ENCODE results near the gene RAB37.

RAB37 gene

GRCh38 chr17:74698069-74698468, 39.0 kb upstream of the RAB37 start:
- TF ChIP-seq POLR2AphosphoS5 (IDR thresholded peaks at IDR 0.05; ENCODE audit: low read depth), result no peak
- no peak for TF ChIP-seq SPI1 (IDR thresholded peaks at IDR 0.05; ENCODE audit: borderline replicate concordance, low read depth)
- TF ChIP-seq, protein P1, sequence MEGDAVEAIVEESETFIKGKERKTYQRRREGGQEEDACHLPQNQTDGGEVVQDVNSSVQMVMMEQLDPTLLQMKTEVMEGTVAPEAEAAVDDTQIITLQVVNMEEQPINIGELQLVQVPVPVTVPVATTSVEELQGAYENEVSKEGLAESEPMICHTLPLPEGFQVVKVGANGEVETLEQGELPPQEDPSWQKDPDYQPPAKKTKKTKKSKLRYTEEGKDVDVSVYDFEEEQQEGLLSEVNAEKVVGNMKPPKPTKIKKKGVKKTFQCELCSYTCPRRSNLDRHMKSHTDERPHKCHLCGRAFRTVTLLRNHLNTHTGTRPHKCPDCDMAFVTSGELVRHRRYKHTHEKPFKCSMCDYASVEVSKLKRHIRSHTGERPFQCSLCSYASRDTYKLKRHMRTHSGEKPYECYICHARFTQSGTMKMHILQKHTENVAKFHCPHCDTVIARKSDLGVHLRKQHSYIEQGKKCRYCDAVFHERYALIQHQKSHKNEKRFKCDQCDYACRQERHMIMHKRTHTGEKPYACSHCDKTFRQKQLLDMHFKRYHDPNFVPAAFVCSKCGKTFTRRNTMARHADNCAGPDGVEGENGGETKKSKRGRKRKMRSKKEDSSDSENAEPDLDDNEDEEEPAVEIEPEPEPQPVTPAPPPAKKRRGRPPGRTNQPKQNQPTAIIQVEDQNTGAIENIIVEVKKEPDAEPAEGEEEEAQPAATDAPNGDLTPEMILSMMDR (IDR thresholded peaks at IDR 0.05; ENCODE audit: insufficient read depth, low read length), result no peak
- TF ChIP-seq GABPA (IDR thresholded peaks at IDR 0.05; ENCODE audit: low read depth), result no peak
- TF ChIP-seq, protein P2, sequence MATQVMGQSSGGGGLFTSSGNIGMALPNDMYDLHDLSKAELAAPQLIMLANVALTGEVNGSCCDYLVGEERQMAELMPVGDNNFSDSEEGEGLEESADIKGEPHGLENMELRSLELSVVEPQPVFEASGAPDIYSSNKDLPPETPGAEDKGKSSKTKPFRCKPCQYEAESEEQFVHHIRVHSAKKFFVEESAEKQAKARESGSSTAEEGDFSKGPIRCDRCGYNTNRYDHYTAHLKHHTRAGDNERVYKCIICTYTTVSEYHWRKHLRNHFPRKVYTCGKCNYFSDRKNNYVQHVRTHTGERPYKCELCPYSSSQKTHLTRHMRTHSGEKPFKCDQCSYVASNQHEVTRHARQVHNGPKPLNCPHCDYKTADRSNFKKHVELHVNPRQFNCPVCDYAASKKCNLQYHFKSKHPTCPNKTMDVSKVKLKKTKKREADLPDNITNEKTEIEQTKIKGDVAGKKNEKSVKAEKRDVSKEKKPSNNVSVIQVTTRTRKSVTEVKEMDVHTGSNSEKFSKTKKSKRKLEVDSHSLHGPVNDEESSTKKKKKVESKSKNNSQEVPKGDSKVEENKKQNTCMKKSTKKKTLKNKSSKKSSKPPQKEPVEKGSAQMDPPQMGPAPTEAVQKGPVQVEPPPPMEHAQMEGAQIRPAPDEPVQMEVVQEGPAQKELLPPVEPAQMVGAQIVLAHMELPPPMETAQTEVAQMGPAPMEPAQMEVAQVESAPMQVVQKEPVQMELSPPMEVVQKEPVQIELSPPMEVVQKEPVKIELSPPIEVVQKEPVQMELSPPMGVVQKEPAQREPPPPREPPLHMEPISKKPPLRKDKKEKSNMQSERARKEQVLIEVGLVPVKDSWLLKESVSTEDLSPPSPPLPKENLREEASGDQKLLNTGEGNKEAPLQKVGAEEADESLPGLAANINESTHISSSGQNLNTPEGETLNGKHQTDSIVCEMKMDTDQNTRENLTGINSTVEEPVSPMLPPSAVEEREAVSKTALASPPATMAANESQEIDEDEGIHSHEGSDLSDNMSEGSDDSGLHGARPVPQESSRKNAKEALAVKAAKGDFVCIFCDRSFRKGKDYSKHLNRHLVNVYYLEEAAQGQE (IDR thresholded peaks at IDR 0.05; ENCODE audit: insufficient replicate concordance, low read depth), result no peak
- Histone ChIP-seq H3K27me3 (ENCODE audit: insufficient read depth, poor library complexity, severe bottlenecking) (no peaks in the 10 kb centered on the region), H3K4me3 (replicated peaks; ENCODE audit: insufficient read depth, low read length) (no peak overlapping the region), H3K27ac (replicated peaks) (no peak overlapping the region)
- DNase-seq (ENCODE audit: low read depth in 1 of 2, low spot score in 1 of 2), result no peak

- no peak for DNase-seq (ENCODE audit: low read depth in 1 of 2, low spot score in 1 of 2)
- Histone ChIP-seq H3K27me3 (ENCODE audit: insufficient read depth, poor library complexity, severe bottlenecking) (no peaks in the 10 kb centered on the region), H3K27ac (replicated peaks) (no peak overlapping the region), H3K4me3 (replicated peaks; ENCODE audit: insufficient read depth, low read length) (no peak overlapping the region)
- TF ChIP-seq, protein P2 (IDR thresholded peaks at IDR 0.05; ENCODE audit: insufficient replicate concordance, low read depth), result no peak
- TF ChIP-seq POLR2AphosphoS5 (IDR thresholded peaks at IDR 0.05; ENCODE audit: low read depth) (no peak), SPI1 (IDR thresholded peaks at IDR 0.05; ENCODE audit: borderline replicate concordance, low read depth) (no peak), GABPA (IDR thresholded peaks at IDR 0.05; ENCODE audit: low read depth) (no peak)
- TF ChIP-seq, protein P1 (IDR thresholded peaks at IDR 0.05; ENCODE audit: insufficient read depth, low read length), result no peak
These were observed 37.8 kb upstream of the RAB37 start for GRCh38 chr17:74699236-74699635.

DNA sequence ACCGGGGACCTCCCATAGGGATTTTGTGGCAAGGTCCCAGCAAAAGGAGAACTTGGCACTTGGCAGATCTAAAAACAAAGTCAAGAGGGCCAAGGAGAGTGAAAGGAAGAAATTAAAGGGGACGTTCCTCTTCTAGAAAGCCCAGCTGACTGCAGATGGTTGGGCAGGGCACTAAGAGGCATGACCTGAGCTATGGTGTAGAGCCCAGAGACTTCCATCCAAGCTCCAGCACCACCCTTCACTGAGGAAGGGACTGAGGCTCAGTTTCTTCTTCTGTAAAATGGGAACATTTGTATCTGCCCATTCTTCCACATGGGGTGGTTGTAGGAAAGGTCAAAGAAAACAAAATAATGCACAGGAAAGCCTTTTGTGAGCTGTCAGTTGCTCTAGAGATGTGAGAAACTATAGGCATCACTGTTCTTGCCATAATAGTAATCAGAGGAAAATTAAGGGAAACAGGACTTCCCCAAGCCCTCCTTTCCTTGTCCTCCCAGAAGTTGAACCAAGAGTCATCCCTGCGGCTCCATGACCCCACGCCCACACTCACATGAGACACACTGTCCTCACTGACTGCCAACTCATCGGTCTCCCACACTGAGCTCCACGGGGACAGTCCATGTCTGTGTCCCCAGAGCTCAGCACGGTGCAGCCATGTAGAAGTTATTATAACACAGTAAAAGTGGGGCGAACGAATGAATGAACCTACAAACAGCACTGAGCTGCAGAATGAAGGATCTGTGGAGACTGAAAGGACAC, 34.8 kb upstream of the RAB37 start:
- no peaks in the 10 kb centered on the region for H3K27me3 ChIP-seq (ENCODE audit: insufficient read depth, poor library complexity, severe bottlenecking)
- no peak overlapping the region for H3K27ac ChIP-seq (replicated peaks)
- no peak overlapping the region for H3K4me3 ChIP-seq (replicated peaks; ENCODE audit: insufficient read depth, low read length)
- DNase-seq (ENCODE audit: low read depth in 1 of 2, low spot score in 1 of 2), result no peak
- TF ChIP-seq GABPA (IDR thresholded peaks at IDR 0.05; ENCODE audit: low read depth) (no peak), SPI1 (IDR thresholded peaks at IDR 0.05; ENCODE audit: borderline replicate concordance, low read depth) (no peak), POLR2AphosphoS5 (IDR thresholded peaks at IDR 0.05; ENCODE audit: low read depth) (no peak)
- TF ChIP-seq, protein P1 (IDR thresholded peaks at IDR 0.05; ENCODE audit: insufficient read depth, low read length), result no peak
- TF ChIP-seq, protein P2 (IDR thresholded peaks at IDR 0.05; ENCODE audit: insufficient replicate concordance, low read depth), result no peak

All from HL-60 (cell line).